SK-N-MC (cell line): ENCODE results near the gene FHIT.

Experiments
- EZH2 ChIP-seq: fragments of 200-600 bp; sonication (generic); IDR thresholded peaks from one replicate; pipeline ENCODE4 v1.6.1; 2017; ENCODE audit warnings: antibody characterized with exemption
- POLR2AphosphoS5 ChIP-seq: IDR thresholded peaks from 2 replicates; pipeline ENCODE4 v1.6.1; 2012; ENCODE audit warnings: mild to moderate bottlenecking, low read depth, low read length, borderline replicate concordance

DNA sequence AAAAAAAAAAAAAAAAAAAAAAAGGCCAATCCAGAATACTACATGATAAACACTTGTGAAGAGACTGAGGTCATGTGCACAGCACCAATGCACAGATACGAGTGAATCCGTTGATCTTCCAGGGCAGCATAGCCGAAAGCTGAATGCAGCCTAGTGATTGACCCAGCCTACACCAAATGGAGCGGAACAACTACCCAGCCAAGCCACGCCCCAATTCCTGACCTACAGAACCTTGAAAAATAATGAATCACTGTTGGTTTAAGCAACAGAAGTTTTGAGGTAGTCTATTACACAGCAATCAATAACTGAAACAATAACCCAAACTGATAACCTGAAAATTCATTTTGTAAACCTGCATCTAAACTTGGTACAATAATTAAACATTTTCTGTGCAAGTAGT lies 361.0 kb downstream of the FHIT start:
- TF ChIP-seq POLR2AphosphoS5 (no peak), EZH2 (no peak)
